HepG2 (cell line): ENCODE measurements around the gene LGR6. TPM values are rescaled to one million over a fixed set of nuclear protein-coding genes. Genes with fewer than 3 reads are reported as not detected.
A peak's percentile ranks its signal among the peaks of the same experiment; 100 is the strongest.

Experiments used
- ATAC-seq: fragments of 200-7000 bp; cut with Tn5 transposase; 3 replicates; pipeline ENCODE4 v1.9.1; 2020; ENCODE audit warnings: mild to moderate bottlenecking, moderate library complexity
- BruUV-seq: library from RNA; stranded (reverse); fragments of 400-500 nt; replicated peaks from 2 replicates; lab custom pipeline; 2021; lab: Mats Ljungman, UMichigan
- CTCF ChIA-PET: fragments of 300-600 bp; formaldehyde crosslinking; extraction: SDS; loops from one replicate; lab custom pipeline; 2021; ENCODE audit warnings: low total read pairs, inconsistent platforms, low intra/inter-chr PET ratio; lab: Yijun Ruan, JAX
- POLR2A ChIA-PET: fragments of 350-600 bp; sonication (Branson Sonifier 250); formaldehyde crosslinking; loops from one replicate; lab custom pipeline; 2020; ENCODE audit warnings: antibody characterized with exemption, inconsistent platforms; lab: Yijun Ruan, JAX
- DNase-seq: peaks from one replicate; pipeline ENCODE4 v3.0.0-alpha.2; 2015; ENCODE audit warnings: low spot score
- FAIRE-seq: peaks from 3 replicates; lab custom pipeline; 2011; peaks lifted over from hg19 to GRCh38; lab: Jason Lieb, UNC
- H2AFZ ChIP-seq: one replicate; pipeline ENCODE4 v1.6.1; 2011; ENCODE audit warnings: low read length, inconsistent platforms
- H3K27ac ChIP-seq: fragments of 300-600 bp; 3 replicates; pipeline ENCODE4 v1.8.0; 2011; ENCODE audit warnings: mixed run types, mild to moderate bottlenecking, mixed read lengths, low read length, inconsistent platforms; ENCODE audit not compliant: insufficient read depth; ENCODE audit errors: extremely low read length
- H3K27me3 ChIP-seq, 2 experiments: fragments of 200-600 bp in 1 of 2; 2 replicates in 1 of 2; 3 replicates in 1 of 2; pipeline versions ENCODE4 v1.6.0 to v1.8.0; 2011; ENCODE audit warnings: low read length in 2 of 2, mild to moderate bottlenecking in 2 of 2, moderate library complexity in 2 of 2, inconsistent platforms in 1 of 2; ENCODE audit not compliant: insufficient read depth in 2 of 2, control insufficient read depth in 1 of 2
- H3K36me3 ChIP-seq, 2 experiments: fragments of 200-600 bp in 1 of 2; replicated peaks in 1 of 2; 2 replicates in 1 of 2; 3 replicates in 1 of 2; pipeline versions ENCODE4 v1.5.1 to v1.8.0; 2011; ENCODE audit warnings: low read length in 2 of 2, inconsistent platforms in 1 of 2; ENCODE audit not compliant: insufficient read depth in 2 of 2, control insufficient read depth in 1 of 2
- H3K4me1 ChIP-seq: 2 replicates; pipeline ENCODE4 v1.5.1; 2012; ENCODE audit warnings: low read length, inconsistent platforms; ENCODE audit not compliant: insufficient read depth
- H3K4me2 ChIP-seq: 2 replicates; pipeline ENCODE4 v1.6.0; 2011; ENCODE audit warnings: low read depth, low read length, inconsistent platforms
- H3K4me3 ChIP-seq, 3 experiments: fragments of 200-600 bp in 1 of 3; sonication (generic), shearing (Covaris generic) in 1 of 3; replicated peaks in 1 of 3; 2 replicates each; pipeline ENCODE4 v1.5.1; 2011 to 2016; ENCODE audit warnings: low read length in 3 of 3, inconsistent platforms in 2 of 3, low read depth in 2 of 3, mild to moderate bottlenecking in 2 of 3, control low read depth in 1 of 3, mixed read lengths in 1 of 3; ENCODE audit not compliant: insufficient read depth in 1 of 3
- H3K79me2 ChIP-seq: one replicate; pipeline ENCODE4 v1.6.1; 2011; ENCODE audit warnings: low read length, inconsistent platforms; ENCODE audit not compliant: insufficient read depth
- H3K9ac ChIP-seq: 2 replicates; pipeline ENCODE4 v1.6.0; 2011; ENCODE audit warnings: mild to moderate bottlenecking, low read depth, low read length, inconsistent platforms; ENCODE audit not compliant: insufficient read depth
- H3K9me3 ChIP-seq: 2 replicates; pipeline ENCODE4 v1.5.1; 2012; ENCODE audit warnings: mild to moderate bottlenecking, low read length
- H4K20me1 ChIP-seq: 2 replicates; pipeline ENCODE4 v1.6.0; 2011; ENCODE audit warnings: inconsistent platforms, mild to moderate bottlenecking, low read length, moderate library complexity; ENCODE audit not compliant: insufficient read depth
- ARNT ChIP-seq: fragments of 450-650 bp; IDR thresholded peaks from 2 replicates; pipeline ENCODE4 v1.6.1; 2017
- CTCF ChIP-seq: sonication (generic); formaldehyde crosslinking; IDR thresholded peaks from 2 replicates; pipeline ENCODE4 v1.5.0; 2020; ENCODE audit warnings: mild to moderate bottlenecking, missing genetic modification reagents, moderate library complexity
- JUN ChIP-seq: sonication (generic); formaldehyde crosslinking; IDR thresholded peaks from 2 replicates; pipeline ENCODE4 v1.4.0; 2020; ENCODE audit warnings: mild to moderate bottlenecking, missing genetic modification reagents
- NR2F6 ChIP-seq, 2 experiments: IDR thresholded peaks; 2 replicates each; pipeline ENCODE4 v1.6.1; 2016; ENCODE audit warnings: antibody characterized with exemption in 1 of 2, mild to moderate bottlenecking in 1 of 2
- PATZ1 ChIP-seq: sonication (generic); formaldehyde crosslinking; IDR thresholded peaks from 2 replicates; pipeline ENCODE4 v1.4.0; 2020; ENCODE audit warnings: missing genetic modification reagents
- SALL1 ChIP-seq: sonication (generic); formaldehyde crosslinking; IDR thresholded peaks from 2 replicates; pipeline ENCODE4 v1.8.0; 2022; ENCODE audit warnings: mild to moderate bottlenecking, missing genetic modification reagents
- SNAI1 ChIP-seq: sonication (generic); formaldehyde crosslinking; IDR thresholded peaks from 2 replicates; pipeline ENCODE4 v1.5.0; 2020; ENCODE audit warnings: mild to moderate bottlenecking, missing genetic modification reagents, borderline replicate concordance
- SOX5 ChIP-seq: IDR thresholded peaks from 2 replicates; pipeline ENCODE4 v1.6.1; 2016; ENCODE audit warnings: borderline replicate concordance
- STAG1 ChIP-seq: sonication (generic); formaldehyde crosslinking; IDR thresholded peaks from 2 replicates; pipeline ENCODE4 v1.4.0; 2020; ENCODE audit warnings: missing genetic modification reagents
- TFAP4 ChIP-seq: sonication (generic); IDR thresholded peaks from 2 replicates; pipeline ENCODE4 v1.6.1; 2016; ENCODE audit warnings: low read depth, borderline replicate concordance
- WIZ ChIP-seq: sonication (generic); formaldehyde crosslinking; IDR thresholded peaks from 2 replicates; pipeline ENCODE4 v1.5.1; 2020; ENCODE audit warnings: mild to moderate bottlenecking, missing genetic modification reagents
- ZFX ChIP-seq: sonication (generic); formaldehyde crosslinking; IDR thresholded peaks from 2 replicates; pipeline ENCODE4 v1.4.0; 2020; ENCODE audit warnings: mild to moderate bottlenecking, low read depth, missing genetic modification reagents, moderate library complexity
- ZKSCAN1 ChIP-seq: fragments of 150-350 bp; IDR thresholded peaks from 2 replicates; pipeline ENCODE4 v1.6.1; 2014; ENCODE audit warnings: low read length
- ZNF10 ChIP-seq: sonication (generic); formaldehyde crosslinking; IDR thresholded peaks from 2 replicates; pipeline ENCODE4 v1.4.0; 2020; ENCODE audit warnings: mild to moderate bottlenecking, low read depth, missing genetic modification reagents, borderline replicate concordance
- ZNF101 ChIP-seq: sonication (generic); formaldehyde crosslinking; IDR thresholded peaks from 2 replicates; pipeline ENCODE4 v1.4.0; 2020; ENCODE audit warnings: mild to moderate bottlenecking, low read depth, missing genetic modification reagents, borderline replicate concordance
- ZNF281 ChIP-seq: sonication (generic); formaldehyde crosslinking; IDR thresholded peaks from 2 replicates; pipeline ENCODE4 v1.4.0; 2020; ENCODE audit warnings: missing genetic modification reagents, borderline replicate concordance
- ZNF629 ChIP-seq: sonication (generic); formaldehyde crosslinking; conservative IDR thresholded peaks from 2 replicates; pipeline ENCODE4 v1.5.0; 2020; ENCODE audit warnings: missing genetic modification reagents
- ZNF772 ChIP-seq: sonication (generic); formaldehyde crosslinking; IDR thresholded peaks from 2 replicates; pipeline ENCODE4 v1.5.0; 2020; ENCODE audit warnings: mild to moderate bottlenecking, missing genetic modification reagents
- WGBS: methylation state at CpG from one replicate; pipeline ENCODE4 v1.1.6; 2017; ENCODE audit warnings: low lambda C conversion rate; 5-methylcytosine and 5-hydroxymethylcytosine counted together
- in situ Hi-C: cut with HindIII; loops from 2 replicates; pipeline ENCODE4 v1.10.0; 2017; ENCODE audit warnings: low pct_unique_long_range_greater_than_20kb; ENCODE audit not compliant: extremely low pct_ligation_motif_present
- intact Hi-C: fragments of 100-400 bp; cut with micrococcal nuclease; formaldehyde crosslinking; loops from one replicate; pipeline ENCODE4 v1.10.0; 2022; ENCODE audit not compliant: unreplicated experiment
- polyA plus RNA-seq, 8 experiments: library from polyadenylated mRNA; depleted of rRNA in 3 of 8; stranded (reverse) in 7 of 8; unstranded in 1 of 8; fragments of >200 nt; fragmentation: Illumina TruSeq in 4 of 8; extraction: Trizol in 4 of 8; gene quantifications; 2 replicates each; pipeline versions ENCODE4 v1.2.1 to v1.2.3, GENCODE V29; 2011 to 2016; ENCODE audit warnings: low read depth in 4 of 8, missing spikeins in 1 of 8, mixed read lengths in 1 of 8; ENCODE audit not compliant: insufficient read depth in 1 of 8
- total RNA-seq, 5 experiments: library from RNA; depleted of rRNA; stranded (reverse); fragments of >200 nt; fragmentation: Illumina TruSeq; extraction: Trizol; gene quantifications; 2 replicates each; pipeline ENCODE4 v1.2.3, GENCODE V29; 2016; ENCODE audit warnings: low read depth in 1 of 5

LGR6 gene
- total and polyA plus RNA-seq, 2 of the 13 experiments (the other 11 are each of a cell fraction or from before 2014, with no cell fraction given), result 0.07 TPM; not detected in 1

GRCh38 chr1:202286622-202287097, 93.1 kb downstream of the LGR6 start:
- ATAC-seq (peak; percentile 87), FAIRE-seq (peak; percentile 32), DNase-seq (peak; percentile 59)
- POLR2A ChIA-PET, result no interaction called here
- Histone ChIP-seq H3K27ac (no peak overlapping the region), H3K4me2 (peak overlapping the region; percentile 37; the same call in 1 of the 2 replicates), H3K4me3 (no peak overlapping the region), H4K20me1 (no peaks in the 10 kb centered on the region), H3K4me1 (peaks cover 14% of the 10 kb centered on the region), H3K9me3 (no peaks in the 10 kb centered on the region), H3K79me2 (no peaks in the 10 kb centered on the region), H3K27me3 (peaks cover 0 to 4% of the 10 kb centered on the region in 2 experiments; a peak in 2 of 5 replicates), H3K36me3 (no peaks in the 10 kb centered on the region), H3K9ac (no peak overlapping the region), H2AFZ (no peak overlapping the region)
- CTCF ChIA-PET, result no interaction called here
- WGBS, result 15% methylated on average over 6 of the region's 6 CpGs
- intact Hi-C loops, result no loop called here
- in situ Hi-C loops, result no loop called here
- no TSS peak for BruUV-seq
- TF ChIP-seq CTCF, result peak; percentile 57
- TF ChIP-seq NR2F6 (IDR thresholded peaks at IDR 0.05), result no peak
- 0 out of 2 replicates have a peak, but pooled peaks have one; percentile 8 for TF ChIP-seq NR2F6 (CRISPR knock-in tag; IDR thresholded peaks at IDR 0.05)
- TF ChIP-seq SALL1 (CRISPR knock-in tag), result peak; percentile 28; the same call in 1 of the 2 replicates
- no peak for TF ChIP-seq ZNF10 (CRISPR knock-in tag)
- TF ChIP-seq TFAP4, result peak; percentile 66; the same call in 1 of the 2 replicates
- peak; percentile 22; the same call in 1 of the 2 replicates for TF ChIP-seq STAG1 (CRISPR knock-in tag)
- no peak for TF ChIP-seq ARNT
- TF ChIP-seq SNAI1 (CRISPR knock-in tag), result no peak
- no peak for TF ChIP-seq JUN (CRISPR knock-in tag)
- TF ChIP-seq WIZ (CRISPR knock-in tag), result no peak
- TF ChIP-seq ZKSCAN1, result no peak
- TF ChIP-seq PATZ1 (CRISPR knock-in tag), result peak; percentile 65
- no peak for TF ChIP-seq ZNF101 (CRISPR knock-in tag)
- TF ChIP-seq ZNF772 (CRISPR knock-in tag), result no peak
- TF ChIP-seq SOX5 (CRISPR knock-in tag), result 0 out of 2 replicates have a peak, but pooled peaks have one; percentile 12
- peak; percentile 48; the same call in 1 of the 2 replicates for TF ChIP-seq ZNF629 (CRISPR knock-in tag)
- peak; percentile 50; the same call in 1 of the 2 replicates for TF ChIP-seq ZNF281 (CRISPR knock-in tag)
- peak; percentile 22; the same call in 1 of the 2 replicates for TF ChIP-seq ZFX (CRISPR knock-in tag)
